IMR-90 (cell line): Measurements from ENCODE around the gene HLA-DQA1. TPM values are rescaled to one million over a fixed set of nuclear protein-coding genes. Genes with fewer than 3 reads are reported as not detected.

Experiments used
- ATAC-seq: fragments of 200-7000 bp; cut with Tn5 transposase; 2 replicates; pipeline ENCODE4 v1.9.1; 2020; ENCODE audit warnings: low read depth, mild to moderate bottlenecking, moderate library complexity
- BruUV-seq: library from RNA; stranded (reverse); fragments of 400-500 nt; replicated peaks from 2 replicates; lab custom pipeline; 2021; lab: Mats Ljungman, UMichigan
- CTCF ChIA-PET: fragments of 300-600 bp; formaldehyde crosslinking; extraction: SDS; loops from one replicate; lab custom pipeline; 2021; ENCODE audit warnings: antibody characterized with exemption; lab: Yijun Ruan, JAX
- POLR2A ChIA-PET: fragments of 300-600 bp; sonication (Branson Sonifier 250); formaldehyde crosslinking; loops from one replicate; lab custom pipeline; 2022; ENCODE audit warnings: antibody characterized with exemption; ENCODE audit not compliant: unreplicated experiment; lab: Charles Lee
- DNase-seq: peaks from one replicate; pipeline ENCODE4 v3.0.0; 2013
- H2AFZ ChIP-seq: replicated peaks from 2 replicates; pipeline ENCODE3; 2013; ENCODE audit warnings: low read length, mild to moderate bottlenecking; ENCODE audit not compliant: poor library complexity
- H2AK5ac ChIP-seq: 2 replicates; pipeline ENCODE4 v1.6.1; 2013; ENCODE audit warnings: low read depth, low read length, inconsistent platforms
- H2AK9ac ChIP-seq: replicated peaks from 2 replicates; pipeline ENCODE3; 2013; ENCODE audit warnings: mild to moderate bottlenecking, low read depth, low read length, moderate library complexity; ENCODE audit not compliant: poor library complexity
- H2BK120ac ChIP-seq: 2 replicates; pipeline ENCODE4 v1.6.1; 2013; ENCODE audit warnings: low read depth, low read length, inconsistent platforms
- H2BK15ac ChIP-seq: 3 replicates; pipeline ENCODE4 v1.6.1; 2013; ENCODE audit warnings: low read depth, low read length, inconsistent platforms
- H2BK20ac ChIP-seq: 2 replicates; pipeline ENCODE4 v1.6.1; 2013; ENCODE audit warnings: low read depth, mild to moderate bottlenecking, inconsistent platforms, low read length, moderate library complexity
- H2BK5ac ChIP-seq: 2 replicates; pipeline ENCODE4 v1.6.1; 2013; ENCODE audit warnings: mild to moderate bottlenecking, low read depth, low read length, inconsistent platforms; ENCODE audit not compliant: poor library complexity, severe bottlenecking
- H3K14ac ChIP-seq: replicated peaks from 2 replicates; pipeline ENCODE4 v1.6.1; 2013; ENCODE audit warnings: low read depth, low read length, inconsistent platforms
- H3K18ac ChIP-seq: 2 replicates; pipeline ENCODE4 v1.6.1; 2013; ENCODE audit warnings: low read depth, low read length, control low read depth
- H3K23ac ChIP-seq: 2 replicates; pipeline ENCODE4 v1.6.1; 2013; ENCODE audit warnings: low read depth, low read length, inconsistent platforms
- H3K27ac ChIP-seq: 2 replicates; pipeline ENCODE4 v1.5.1; 2013; ENCODE audit warnings: mild to moderate bottlenecking, control low read depth, low read length; ENCODE audit not compliant: insufficient read depth
- H3K27me3 ChIP-seq: 2 replicates; pipeline ENCODE4 v1.6.1; 2013; ENCODE audit warnings: low read length; ENCODE audit not compliant: control insufficient read depth, insufficient read depth
- H3K36me3 ChIP-seq: 2 replicates; pipeline ENCODE4 v1.6.1; 2013; ENCODE audit warnings: low read length, mixed read lengths; ENCODE audit not compliant: control insufficient read depth, insufficient read depth
- H3K4ac ChIP-seq: 2 replicates; pipeline ENCODE4 v1.6.1; 2013; ENCODE audit warnings: low read depth, low read length, inconsistent platforms
- H3K4me1 ChIP-seq: 2 replicates; pipeline ENCODE4 v1.6.1; 2013; ENCODE audit warnings: low read length, mixed read lengths; ENCODE audit not compliant: control insufficient read depth, insufficient read depth
- H3K4me2 ChIP-seq: 2 replicates; pipeline ENCODE4 v1.6.1; 2013; ENCODE audit warnings: low read depth, mild to moderate bottlenecking, control low read depth, low read length, moderate library complexity
- H3K4me3 ChIP-seq: 2 replicates; pipeline ENCODE4 v1.5.1; 2013; ENCODE audit warnings: low read depth, mild to moderate bottlenecking, control low read depth, low read length, moderate library complexity; ENCODE audit not compliant: insufficient read depth
- H3K56ac ChIP-seq: 2 replicates; pipeline ENCODE4 v1.6.1; 2013; ENCODE audit warnings: low read length, inconsistent platforms; ENCODE audit not compliant: insufficient read depth; ENCODE audit errors: extremely low read depth
- H3K79me1 ChIP-seq, 2 experiments: 2 replicates each; pipeline ENCODE4 v1.6.1; 2013; ENCODE audit warnings: low read length in 2 of 2, inconsistent platforms in 1 of 2, low read depth in 1 of 2
- H3K9ac ChIP-seq: 2 replicates; pipeline ENCODE4 v1.6.1; 2013; ENCODE audit warnings: low read depth, low read length, control low read depth
- H3K9me1 ChIP-seq: 2 replicates; pipeline ENCODE4 v1.6.1; 2013; ENCODE audit warnings: low read length, inconsistent platforms; ENCODE audit not compliant: insufficient read depth
- H3K9me3 ChIP-seq: 2 replicates; pipeline ENCODE4 v1.6.1; 2013; ENCODE audit warnings: low read length; ENCODE audit not compliant: control insufficient read depth, insufficient read depth
- H4K20me1 ChIP-seq: 2 replicates; pipeline ENCODE4 v1.6.1; 2013; ENCODE audit warnings: low read length, inconsistent platforms; ENCODE audit not compliant: insufficient read depth
- H4K5ac ChIP-seq: 2 replicates; pipeline ENCODE4 v1.6.1; 2013; ENCODE audit warnings: mild to moderate bottlenecking, low read depth, low read length, control low read depth
- H4K8ac ChIP-seq, 2 experiments: 2 replicates each; pipeline ENCODE4 v1.6.1; 2013; ENCODE audit warnings: low read depth in 2 of 2, low read length in 2 of 2, control low read depth in 1 of 2, inconsistent platforms in 1 of 2
- H4K91ac ChIP-seq: 2 replicates; pipeline ENCODE4 v1.6.1; 2013; ENCODE audit warnings: low read depth, low read length, inconsistent platforms; ENCODE audit not compliant: insufficient read depth
- FOS ChIP-seq: fragments of 150-350 bp; IDR thresholded peaks from 2 replicates; pipeline ENCODE4 v1.6.1; 2016; ENCODE audit warnings: low read depth, low read length
- NFE2L2 ChIP-seq: fragments of 150-350 bp; IDR thresholded peaks from 2 replicates; pipeline ENCODE4 v1.6.1; 2016; ENCODE audit warnings: low read depth, mild to moderate bottlenecking, low read length
- POLR2A ChIP-seq: IDR thresholded peaks from 2 replicates; pipeline ENCODE4 v1.6.1; 2012; ENCODE audit warnings: mild to moderate bottlenecking, low read depth, low read length
- RAD21 ChIP-seq: IDR thresholded peaks from 2 replicates; pipeline ENCODE4 v1.6.1; 2012; ENCODE audit warnings: low read length, improper control_type of control experiment
- RCOR1 ChIP-seq: IDR thresholded peaks from 2 replicates; pipeline ENCODE4 v1.6.1; 2012; ENCODE audit warnings: mild to moderate bottlenecking, low read length, improper control_type of control experiment; ENCODE audit not compliant: insufficient replicate concordance
- SMC3 ChIP-seq: fragments of 150-350 bp; IDR thresholded peaks from 2 replicates; pipeline ENCODE4 v1.6.1; 2016; ENCODE audit warnings: low read depth, mild to moderate bottlenecking, antibody characterized with exemption, low read length, moderate library complexity
- WGBS, 2 experiments: methylation state at CpG; one replicate each; pipeline versions ENCODE4 v1.1.5 to v1.1.7; 2013; ENCODE audit warnings: missing lambda C conversion rate in 2 of 2; ENCODE audit not compliant: insufficient read length in 1 of 2; ENCODE audit errors: extremely low coverage in 2 of 2; 5-methylcytosine and 5-hydroxymethylcytosine counted together
- dilution Hi-C: fragments of 300-500 bp; cut with HindIII; formaldehyde crosslinking; loops from one replicate; pipeline ENCODE4 v1.14.3; 2018; ENCODE audit warnings: low sequenced_read_pairs; ENCODE audit not compliant: unreplicated experiment
- in situ Hi-C: fragments of 300-500 bp; cut with MboI; formaldehyde crosslinking; loops from 3 replicates; pipeline ENCODE4 v1.14.3; 2019; ENCODE audit warnings: low sequenced_read_pairs, inconsistent platforms, mixed read lengths
- intact Hi-C: fragments of 100-400 bp; cut with micrococcal nuclease; formaldehyde crosslinking; loops from 2 replicates; pipeline ENCODE4 v1.10.0; 2022
- polyA plus RNA-seq, 3 experiments: library from polyadenylated mRNA; depleted of rRNA; stranded (reverse); fragments of >200 nt; gene quantifications; 2 replicates each; pipeline ENCODE4 v1.2.3, GENCODE V29; 2012; ENCODE audit warnings: low replicate concordance in 1 of 3
- total RNA-seq: library from RNA; depleted of rRNA; stranded (reverse); fragments of >200 nt; gene quantifications from 2 replicates; pipeline ENCODE4 v1.2.3, GENCODE V29; 2012

HLA-DQA1 gene
- total and polyA plus RNA-seq, 2 of the 4 experiments (the other 2 are of a cell fraction): not detected

DNA sequence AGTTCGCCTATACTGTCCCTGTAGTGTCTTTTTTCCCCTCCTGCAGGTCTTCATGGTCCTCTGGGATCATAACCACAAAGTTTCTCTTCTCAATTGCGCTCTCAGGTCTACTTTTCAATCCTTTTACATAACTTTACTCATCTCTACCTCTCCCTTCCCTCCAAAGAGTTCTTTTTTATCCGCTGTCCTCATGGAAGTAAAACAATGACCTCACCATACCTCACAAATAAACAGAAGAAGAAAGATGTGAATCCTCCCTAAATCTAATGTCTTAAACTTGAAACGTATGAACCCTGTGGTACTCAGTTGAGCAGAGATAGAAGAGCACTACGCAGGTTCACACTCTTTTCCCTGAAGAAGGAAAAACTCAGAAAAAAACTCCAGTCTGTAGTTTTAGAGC lies 12.1 kb upstream of the HLA-DQA1 start:
- H2BK20ac ChIP-seq: no peak overlapping the region
- no peak overlapping the region for H2AK9ac ChIP-seq
- no peak overlapping the region for H2BK120ac ChIP-seq
- dilution Hi-C loops (no loop called here), intact Hi-C loops (no loop called here), in situ Hi-C loops (no loop called here)
- H2AK5ac ChIP-seq: no peak overlapping the region
- no peak overlapping the region for H3K56ac ChIP-seq
- ChIA-PET POLR2A (no interaction called here), CTCF (no interaction called here)
- H3K4me1 ChIP-seq: no peaks in the 10 kb centered on the region
- WGBS, 2 experiments: 10% methylated on average over 2 of the region's 5 CpGs; no CpG with 5 or more reads in 1 of the 2 experiments
- BruUV-seq: no TSS peak
- no peak overlapping the region for H2AFZ ChIP-seq
- H3K23ac ChIP-seq: no peak overlapping the region
- H4K5ac ChIP-seq: no peak overlapping the region
- no peak overlapping the region for H3K14ac ChIP-seq
- H4K20me1 ChIP-seq: no peaks in the 10 kb centered on the region
- H2BK5ac ChIP-seq: no peak overlapping the region
- no peaks in the 10 kb centered on the region for H3K36me3 ChIP-seq
- DNase-seq: no peak
- TF ChIP-seq NFE2L2 (no peak), POLR2A (no peak), SMC3 (no peak), RAD21 (no peak), FOS (no peak), RCOR1 (no peak)
- no peak overlapping the region for H3K27ac ChIP-seq
- no peak overlapping the region for H4K8ac ChIP-seq
- H3K4me3 ChIP-seq: no peak overlapping the region
- H3K9ac ChIP-seq: no peak overlapping the region
- H3K4ac ChIP-seq: no peak overlapping the region
- no peak for ATAC-seq
- H3K9me3 ChIP-seq: no peaks in the 10 kb centered on the region
- H3K27me3 ChIP-seq: no peaks in the 10 kb centered on the region
- H3K4me2 ChIP-seq: no peak overlapping the region
- no peaks in the 10 kb centered on the region for H3K79me1 ChIP-seq
- H4K91ac ChIP-seq: no peak overlapping the region
- no peaks in the 10 kb centered on the region for H3K9me1 ChIP-seq
- H2BK15ac ChIP-seq: no peak overlapping the region
- no peak overlapping the region for H3K18ac ChIP-seq
